ENCODE results near the gene PLCB1.

Gene PLCB1

DNA sequence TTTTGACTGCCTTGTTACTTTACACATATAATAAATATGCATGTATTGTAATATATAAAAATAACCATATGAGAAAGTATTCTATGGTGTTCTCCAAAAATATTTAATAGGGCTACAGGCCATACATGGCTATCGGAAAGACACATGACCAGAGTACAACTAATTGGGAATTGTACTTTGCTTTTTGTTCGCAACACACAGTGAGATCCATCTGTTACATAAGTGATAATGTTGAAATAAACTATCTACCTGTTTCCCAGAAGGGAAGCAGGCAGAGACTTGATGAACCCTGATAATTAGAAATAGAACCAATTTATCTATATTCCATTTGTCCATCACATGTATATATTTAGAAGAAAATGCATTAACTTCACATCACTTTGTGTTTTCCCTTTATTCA lies 592.8 kb downstream of the PLCB1 start:
- in situ Hi-C loops (cut with HindIII; ENCODE audit: low sequenced_read_pairs), result no loop called here
- DNase-seq (ENCODE audit: low read depth), result no peak
- TF ChIP-seq CTCF (IDR thresholded peaks at IDR 0.05; ENCODE audit: low read depth, low read length, missing control alignments), result no peak
- no peak overlapping the region for H3K4me3 ChIP-seq (ENCODE audit: low read depth, low read length)

- no peak for TF ChIP-seq CTCF (IDR thresholded peaks at IDR 0.05; ENCODE audit: low read depth, low read length, missing control alignments)
- no peak overlapping the region for H3K4me3 ChIP-seq (ENCODE audit: low read depth, low read length)
- DNase-seq (ENCODE audit: low read depth), result no peak
- in situ Hi-C loops (cut with HindIII; ENCODE audit: low sequenced_read_pairs), result no loop called here
These were observed 594.4 kb downstream of the PLCB1 start for GRCh38 chr20:8726460-8726859.

GRCh38 chr20:8735014-8735413 lies 602.9 kb downstream of the PLCB1 start:
- DNase-seq (ENCODE audit: low read depth), result no peak
- in situ Hi-C loops (cut with HindIII; ENCODE audit: low sequenced_read_pairs), result no loop called here
- TF ChIP-seq CTCF (IDR thresholded peaks at IDR 0.05; ENCODE audit: low read depth, low read length, missing control alignments), result no peak
- H3K4me3 ChIP-seq (ENCODE audit: low read depth, low read length), result no peak overlapping the region

DNA sequence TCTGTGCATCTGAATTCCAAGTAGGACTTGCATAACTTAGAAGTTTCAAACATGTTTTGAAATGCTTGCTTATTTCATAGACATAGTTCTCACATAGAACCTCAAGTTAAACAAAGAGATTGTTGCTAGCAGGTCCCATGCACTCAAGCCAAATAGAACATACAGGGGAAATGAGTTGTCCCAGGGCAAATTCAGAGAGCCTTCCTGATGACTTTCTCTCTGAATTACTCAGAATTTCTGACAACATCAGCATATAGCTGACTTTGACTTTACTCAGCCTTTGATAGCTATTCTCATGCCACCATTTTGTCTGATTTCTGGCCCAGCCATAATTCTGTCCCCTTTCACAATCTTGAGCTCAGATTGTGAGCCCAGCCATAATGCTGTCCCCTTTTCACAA lies 603.6 kb downstream of the PLCB1 start:
- H3K4me3 ChIP-seq (ENCODE audit: low read depth, low read length), result no peak overlapping the region
- no peak for TF ChIP-seq CTCF (IDR thresholded peaks at IDR 0.05; ENCODE audit: low read depth, low read length, missing control alignments)
- DNase-seq (ENCODE audit: low read depth), result no peak
- in situ Hi-C loops (cut with HindIII; ENCODE audit: low sequenced_read_pairs), result no loop called here

DNA sequence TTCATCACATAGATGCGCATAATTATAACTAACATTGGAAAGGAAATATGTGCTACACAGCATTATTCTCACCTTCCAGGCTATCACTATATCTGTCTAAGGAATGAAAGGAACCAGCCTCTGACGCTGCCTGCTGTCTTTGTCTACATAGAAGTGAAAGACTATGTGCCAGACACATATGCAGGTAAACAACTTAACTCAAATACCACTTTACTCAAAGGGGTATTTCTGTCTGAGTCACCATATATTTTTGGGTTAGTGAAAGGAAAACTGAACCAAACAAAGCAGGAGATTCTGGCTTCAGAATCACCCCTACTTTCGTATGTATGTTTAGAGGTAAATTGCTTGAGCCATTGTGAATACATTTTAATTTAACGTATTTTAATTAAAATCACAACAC lies 608.2 kb downstream of the PLCB1 start:
- DNase-seq (ENCODE audit: low read depth), result no peak
- in situ Hi-C loops (cut with HindIII; ENCODE audit: low sequenced_read_pairs), result no loop called here
- no peak overlapping the region for H3K4me3 ChIP-seq (ENCODE audit: low read depth, low read length)
- TF ChIP-seq CTCF (IDR thresholded peaks at IDR 0.05; ENCODE audit: low read depth, low read length, missing control alignments), result no peak

DNA sequence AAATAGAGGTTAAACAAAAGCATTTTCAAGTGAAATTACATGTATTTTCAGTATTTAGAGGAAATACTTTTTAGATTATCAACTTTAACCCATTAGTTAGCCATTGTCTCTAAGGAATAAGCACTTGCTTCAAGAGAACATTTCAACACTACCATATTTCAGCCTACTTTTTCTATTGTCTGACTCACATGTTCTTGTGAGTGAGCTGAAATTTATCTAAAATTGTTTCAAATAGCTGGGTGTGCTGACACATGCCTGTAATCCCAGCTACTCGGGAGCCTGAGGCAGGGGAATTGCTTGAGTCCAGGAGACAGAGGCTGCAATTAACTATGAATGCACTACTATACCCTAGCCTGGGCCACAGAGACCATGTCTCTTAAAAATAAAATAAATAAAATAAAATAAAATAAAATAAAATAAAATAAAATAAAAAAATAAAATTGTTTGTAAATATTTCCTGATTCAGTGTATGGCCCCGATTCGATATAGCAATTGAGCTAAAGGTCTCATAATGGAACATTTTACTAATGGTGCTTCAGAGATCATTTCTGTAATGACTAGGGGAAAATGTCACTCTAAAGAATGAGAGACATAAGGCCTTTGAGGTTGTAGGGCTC lies 612.3 kb downstream of the PLCB1 start:
- no peak for DNase-seq (ENCODE audit: low read depth)
- in situ Hi-C loops (cut with HindIII; ENCODE audit: low sequenced_read_pairs), result no loop called here
- H3K4me3 ChIP-seq (ENCODE audit: low read depth, low read length), result no peak overlapping the region
- no peak for TF ChIP-seq CTCF (IDR thresholded peaks at IDR 0.05; ENCODE audit: low read depth, low read length, missing control alignments)
